Omental fat pad (tissue), 4 donors: Measurements from ENCODE around the gene AMBN. TPM values are rescaled to one million over a fixed set of nuclear protein-coding genes. Genes with fewer than 3 reads are reported as not detected.

Experiments
- ATAC-seq: fragments of 150-250 bp; one replicate; pipeline ENCODE4 v1.9.1; 2016; ENCODE audit warnings: mild to moderate bottlenecking, moderate library complexity; ENCODE audit not compliant: low FRiP score
- DNase-seq: peaks from one replicate; pipeline ENCODE4 v3.0.0-alpha.2; 2019; ENCODE audit warnings: low spot score
- total RNA-seq, 4 donors: library from RNA; depleted of rRNA; stranded (reverse); fragments of >200 nt; gene quantifications; one replicate each; pipeline ENCODE4 v1.1.0, GENCODE V29; 2016
- TF ChIP-seq, protein P1 (sequence below), 3 donors: fragments of 450-650 bp; IDR thresholded peaks; one replicate each; pipeline ENCODE4 v1.5.1; 2016 to 2017; ENCODE audit warnings: antibody characterized with exemption in 3 of 3, mild to moderate bottlenecking in 3 of 3, moderate library complexity in 2 of 3

Gene AMBN, protein sequence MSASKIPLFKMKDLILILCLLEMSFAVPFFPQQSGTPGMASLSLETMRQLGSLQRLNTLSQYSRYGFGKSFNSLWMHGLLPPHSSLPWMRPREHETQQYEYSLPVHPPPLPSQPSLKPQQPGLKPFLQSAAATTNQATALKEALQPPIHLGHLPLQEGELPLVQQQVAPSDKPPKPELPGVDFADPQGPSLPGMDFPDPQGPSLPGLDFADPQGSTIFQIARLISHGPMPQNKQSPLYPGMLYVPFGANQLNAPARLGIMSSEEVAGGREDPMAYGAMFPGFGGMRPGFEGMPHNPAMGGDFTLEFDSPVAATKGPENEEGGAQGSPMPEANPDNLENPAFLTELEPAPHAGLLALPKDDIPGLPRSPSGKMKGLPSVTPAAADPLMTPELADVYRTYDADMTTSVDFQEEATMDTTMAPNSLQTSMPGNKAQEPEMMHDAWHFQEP
- total RNA-seq, result not detected

DNA sequence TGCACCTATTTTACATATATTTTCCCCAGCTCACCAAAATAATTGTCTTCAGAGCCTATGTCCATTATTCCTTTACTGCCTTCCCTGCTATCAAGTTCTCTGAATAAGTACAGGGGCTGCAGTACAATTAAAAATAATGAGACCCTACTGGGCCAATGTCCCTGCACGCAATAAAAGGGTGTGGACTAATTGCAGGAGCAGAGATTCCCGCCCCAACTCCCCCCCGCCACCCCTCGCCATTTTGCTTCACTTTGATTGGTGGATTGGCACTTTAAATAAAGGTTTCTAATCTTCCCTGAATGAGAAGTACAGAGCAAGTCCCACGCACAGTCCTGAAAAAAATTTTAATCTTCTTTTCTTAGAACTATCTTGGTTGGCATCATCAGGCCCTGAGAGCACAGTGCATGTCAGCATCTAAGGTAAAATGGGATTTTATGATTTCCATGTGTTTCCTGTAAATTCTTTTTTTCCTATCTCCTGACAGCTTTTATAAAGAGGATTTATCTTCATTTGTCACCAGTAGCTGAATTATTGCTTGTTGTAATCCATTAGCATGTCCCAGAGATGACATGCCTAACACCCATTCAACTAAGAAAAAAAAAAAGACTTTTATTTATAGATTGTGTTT is at the start of gene AMBN:
AMBN (plus strand) TSS at position 302 of the 628 bp plus-strand sequence; CDS start at position 405, 103 bp downstream.
- no peak for ATAC-seq
- TF ChIP-seq, protein P1, sequence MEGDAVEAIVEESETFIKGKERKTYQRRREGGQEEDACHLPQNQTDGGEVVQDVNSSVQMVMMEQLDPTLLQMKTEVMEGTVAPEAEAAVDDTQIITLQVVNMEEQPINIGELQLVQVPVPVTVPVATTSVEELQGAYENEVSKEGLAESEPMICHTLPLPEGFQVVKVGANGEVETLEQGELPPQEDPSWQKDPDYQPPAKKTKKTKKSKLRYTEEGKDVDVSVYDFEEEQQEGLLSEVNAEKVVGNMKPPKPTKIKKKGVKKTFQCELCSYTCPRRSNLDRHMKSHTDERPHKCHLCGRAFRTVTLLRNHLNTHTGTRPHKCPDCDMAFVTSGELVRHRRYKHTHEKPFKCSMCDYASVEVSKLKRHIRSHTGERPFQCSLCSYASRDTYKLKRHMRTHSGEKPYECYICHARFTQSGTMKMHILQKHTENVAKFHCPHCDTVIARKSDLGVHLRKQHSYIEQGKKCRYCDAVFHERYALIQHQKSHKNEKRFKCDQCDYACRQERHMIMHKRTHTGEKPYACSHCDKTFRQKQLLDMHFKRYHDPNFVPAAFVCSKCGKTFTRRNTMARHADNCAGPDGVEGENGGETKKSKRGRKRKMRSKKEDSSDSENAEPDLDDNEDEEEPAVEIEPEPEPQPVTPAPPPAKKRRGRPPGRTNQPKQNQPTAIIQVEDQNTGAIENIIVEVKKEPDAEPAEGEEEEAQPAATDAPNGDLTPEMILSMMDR (IDR thresholded peaks at IDR 0.05), result no peak
- no peak for DNase-seq

DNA sequence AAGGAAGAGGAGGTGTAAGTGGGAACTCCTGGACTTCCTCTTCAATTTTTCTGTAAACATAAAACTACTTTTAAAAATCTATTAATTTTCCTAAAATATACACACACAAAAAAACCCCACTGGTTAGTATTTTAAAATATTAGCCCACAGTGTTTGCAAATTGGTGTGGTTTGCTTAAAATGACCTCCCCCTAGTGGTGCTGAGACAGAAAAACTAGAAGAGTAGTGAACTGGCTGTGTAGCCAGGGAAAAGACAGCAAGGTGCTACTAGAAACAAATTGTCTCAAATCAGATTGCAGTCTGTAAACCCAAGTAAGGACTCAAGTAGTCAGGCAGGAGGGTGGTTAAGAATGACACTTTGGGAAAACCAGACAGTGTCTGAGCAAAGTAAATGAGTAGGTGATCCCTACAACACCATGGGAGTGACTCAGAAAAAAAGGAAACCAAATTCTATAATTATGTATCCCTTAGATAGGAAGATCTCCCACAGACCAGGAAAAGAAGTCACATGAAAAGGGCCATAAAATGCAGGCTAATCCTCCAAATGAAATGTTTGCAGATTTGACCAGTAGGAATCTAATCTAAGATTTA is 47.7 kb upstream of the AMBN start:
- TF ChIP-seq, protein P1 (IDR thresholded peaks at IDR 0.05), result no peak
- no peak for ATAC-seq

DNA sequence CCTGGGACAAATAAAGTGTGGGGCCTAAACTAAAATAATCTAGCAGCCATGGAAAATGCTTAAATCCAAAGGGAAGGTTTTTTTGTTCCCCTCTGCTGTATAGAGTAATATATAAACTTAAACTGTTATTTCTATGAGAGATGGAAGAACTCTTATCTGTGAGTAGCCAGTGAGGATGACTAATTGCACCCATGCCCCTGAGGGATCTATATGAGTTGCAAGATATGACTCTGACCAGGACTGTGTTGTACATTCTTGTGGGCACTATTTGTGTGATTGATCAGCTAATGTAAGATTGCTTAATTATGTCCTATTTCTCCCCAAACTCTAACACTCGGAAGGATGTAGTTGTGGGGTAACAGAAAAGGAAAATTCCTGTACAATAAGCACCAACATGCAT is 35.2 kb upstream of the AMBN start:
- no peak for DNase-seq
- no peak for ATAC-seq
- TF ChIP-seq, protein P1 (IDR thresholded peaks at IDR 0.05), result no peak

More for the DNA sequence above, 47.7 kb upstream of the AMBN start:
- DNase-seq, result no peak

DNA sequence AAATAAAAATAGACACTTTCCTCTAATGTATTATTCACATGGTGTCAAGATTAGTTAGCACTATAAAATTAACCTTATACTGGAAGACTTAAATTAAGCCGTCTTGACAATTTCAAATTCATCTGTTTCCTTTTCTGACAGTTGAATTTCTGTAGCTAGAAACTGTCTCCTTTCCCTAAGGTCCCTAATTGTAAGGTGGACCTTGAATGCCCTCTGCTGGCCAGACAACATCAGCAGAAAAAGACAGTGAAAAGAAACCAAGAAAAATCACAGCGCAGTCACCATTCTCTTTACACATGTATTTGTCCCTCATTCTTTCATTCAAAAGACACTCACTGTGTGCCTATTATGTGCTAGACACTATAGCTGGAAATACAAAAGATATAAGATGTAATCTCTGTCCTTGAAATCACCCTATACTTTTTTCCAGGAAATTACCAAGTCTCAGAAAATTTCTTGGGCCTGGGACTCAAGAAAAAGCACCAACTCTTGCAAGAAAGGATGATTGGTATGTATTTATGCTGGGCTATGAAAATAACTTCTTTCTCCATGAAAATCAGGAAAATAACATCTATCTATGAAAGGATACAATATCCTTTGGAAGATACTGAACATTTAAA is 32.7 kb upstream of the AMBN start:
- DNase-seq (no peak), ATAC-seq (no peak)
- TF ChIP-seq, protein P1 (IDR thresholded peaks at IDR 0.05), result no peak

DNA sequence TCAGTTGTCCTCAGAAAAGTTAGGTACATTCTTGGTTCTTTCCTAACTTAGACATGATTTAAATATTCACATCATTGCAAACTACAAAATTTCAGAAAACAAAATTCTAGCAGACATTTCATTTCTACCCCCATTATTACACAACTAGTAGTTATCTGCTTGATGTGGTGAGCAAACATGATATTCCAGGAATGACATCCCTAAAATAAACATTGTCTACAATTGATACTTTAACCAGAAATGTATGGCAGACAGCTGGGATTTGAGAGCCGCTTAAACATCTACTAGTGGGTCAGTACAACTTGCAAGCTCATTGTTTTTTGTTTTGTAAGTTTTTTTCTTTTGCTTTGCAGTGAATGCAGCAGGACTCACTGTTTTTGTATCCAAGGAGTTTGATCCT is 32.1 kb upstream of the AMBN start:
- TF ChIP-seq, protein P1 (IDR thresholded peaks at IDR 0.05), result no peak
- ATAC-seq (no peak), DNase-seq (no peak)

DNA sequence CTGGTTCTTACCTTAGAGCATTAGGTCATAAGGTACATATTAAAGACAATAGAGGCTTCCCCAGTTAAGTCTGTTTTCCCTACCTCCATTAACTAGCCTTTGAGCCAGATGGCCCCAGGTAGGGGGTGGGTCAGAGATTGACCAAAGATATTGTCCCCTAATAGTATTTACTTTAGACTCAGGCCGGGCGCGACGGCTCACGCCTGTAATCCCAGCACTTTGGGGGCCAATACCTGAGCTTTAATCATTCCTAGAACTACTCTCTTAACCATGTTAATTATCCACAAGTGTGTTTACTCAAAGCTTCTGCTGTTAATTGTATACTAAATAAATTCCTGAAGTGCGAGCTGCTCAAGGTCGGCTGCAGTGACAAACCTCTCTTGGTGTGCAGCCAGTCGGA is 28.0 kb upstream of the AMBN start:
- TF ChIP-seq, protein P1 (IDR thresholded peaks at IDR 0.05), result no peak
- DNase-seq (no peak), ATAC-seq (no peak)
